HEK293 (cell line): ENCODE measurements around the gene KCNK15.

Source experiments
- CTCF ChIA-PET: fragments of 350-600 bp; formaldehyde crosslinking; extraction: SDS; loops from one replicate; lab custom pipeline; 2021; ENCODE audit warnings: antibody characterized with exemption; lab: Yijun Ruan, JAX
- POLR2A ChIA-PET: fragments of 300-600 bp; formaldehyde crosslinking; extraction: SDS; loops from one replicate; lab custom pipeline; 2020; ENCODE audit warnings: antibody characterized with exemption, inconsistent platforms; lab: Yijun Ruan, JAX
- H3K27ac ChIP-seq: fragments of 200-500 bp; sonication (Bioruptor generic); 2 replicates; pipeline ENCODE4 v1.5.1; 2014; ENCODE audit warnings: low read depth, low read length, control low read depth, inconsistent platforms; ENCODE audit errors: extremely low read depth
- H3K36me3 ChIP-seq, 2 experiments: fragments of 200-500 bp in 1 of 2; sonication (Bioruptor generic) in 1 of 2; 1 replicate in 1 of 2; 2 replicates in 1 of 2; pipeline ENCODE4 v1.5.1; 2014 to 2017; ENCODE audit warnings: inconsistent platforms in 2 of 2, low read length in 2 of 2; ENCODE audit not compliant: control insufficient read depth in 2 of 2, insufficient read depth in 1 of 2
- H3K4me1 ChIP-seq: fragments of 200-500 bp; sonication (Bioruptor generic); 2 replicates; pipeline ENCODE4 v1.5.1; 2014; ENCODE audit warnings: mild to moderate bottlenecking, low read length, inconsistent platforms; ENCODE audit not compliant: control insufficient read depth, insufficient read depth
- H3K4me3 ChIP-seq: 2 replicates; pipeline ENCODE4 v1.5.1; 2011; ENCODE audit warnings: low read depth, mild to moderate bottlenecking, control low read depth, low read length, moderate library complexity
- H3K9me3 ChIP-seq: fragments of 200-500 bp; sonication (Bioruptor generic); 2 replicates; pipeline ENCODE4 v1.5.1; 2014; ENCODE audit warnings: low read depth, low read length, inconsistent platforms; ENCODE audit not compliant: control insufficient read depth, insufficient read depth
- KLF7 ChIP-seq: fragments of 450-650 bp; formaldehyde crosslinking; IDR thresholded peaks from 2 replicates; pipeline ENCODE4 v1.5.1; 2016; ENCODE audit warnings: missing biosample characterization, missing genetic modification characterization, borderline replicate concordance
- PATZ1 ChIP-seq: fragments of 450-650 bp; formaldehyde crosslinking; IDR thresholded peaks from 2 replicates; pipeline ENCODE4 v1.5.1; 2016; ENCODE audit warnings: missing biosample characterization, missing genetic modification characterization
- RBAK ChIP-seq: fragments of 450-650 bp; formaldehyde crosslinking; IDR thresholded peaks from 2 replicates; pipeline ENCODE4 v1.5.1; 2016; ENCODE audit warnings: missing biosample characterization, missing genetic modification characterization
- SP2 ChIP-seq: fragments of 450-650 bp; formaldehyde crosslinking; IDR thresholded peaks from 2 replicates; pipeline ENCODE4 v1.5.1; 2016; ENCODE audit warnings: missing biosample characterization, missing genetic modification characterization
- TCF7L2 ChIP-seq: IDR thresholded peaks from 2 replicates; pipeline ENCODE4 v1.6.1; 2011; ENCODE audit warnings: low read depth, mild to moderate bottlenecking, inconsistent platforms, low read length, moderate library complexity, borderline replicate concordance
- ZBTB8A ChIP-seq: fragments of 450-650 bp; formaldehyde crosslinking; IDR thresholded peaks from 2 replicates; pipeline ENCODE4 v1.5.1; 2016; ENCODE audit warnings: missing biosample characterization, missing genetic modification characterization
- ZEB2 ChIP-seq: fragments of 450-650 bp; formaldehyde crosslinking; IDR thresholded peaks from 2 replicates; pipeline ENCODE4 v1.5.1; 2016; ENCODE audit warnings: missing biosample characterization, missing genetic modification characterization
- ZFHX2 ChIP-seq: fragments of 450-650 bp; formaldehyde crosslinking; conservative IDR thresholded peaks from 2 replicates; pipeline ENCODE4 v1.5.1; 2016; ENCODE audit warnings: missing biosample characterization, missing genetic modification characterization
- ZNF132 ChIP-seq: fragments of 450-650 bp; formaldehyde crosslinking; IDR thresholded peaks from 2 replicates; pipeline ENCODE4 v1.5.1; 2017; ENCODE audit warnings: missing biosample characterization, missing genetic modification characterization, borderline replicate concordance
- ZNF155 ChIP-seq: fragments of 450-650 bp; formaldehyde crosslinking; IDR thresholded peaks from 2 replicates; pipeline ENCODE4 v1.5.1; 2016; ENCODE audit warnings: missing biosample characterization, missing genetic modification characterization
- ZNF157 ChIP-seq: fragments of 450-650 bp; formaldehyde crosslinking; IDR thresholded peaks from 2 replicates; pipeline ENCODE4 v1.5.1; 2016; ENCODE audit warnings: missing biosample characterization, missing genetic modification characterization
- ZNF169 ChIP-seq: fragments of 450-650 bp; formaldehyde crosslinking; IDR thresholded peaks from 2 replicates; pipeline ENCODE4 v1.5.1; 2016; ENCODE audit warnings: missing biosample characterization, missing genetic modification characterization
- ZNF23 ChIP-seq: fragments of 450-650 bp; formaldehyde crosslinking; IDR thresholded peaks from 2 replicates; pipeline ENCODE4 v1.5.1; 2016; ENCODE audit warnings: missing biosample characterization, missing genetic modification characterization, borderline replicate concordance
- ZNF26 ChIP-seq: fragments of 450-650 bp; formaldehyde crosslinking; IDR thresholded peaks from 2 replicates; pipeline ENCODE4 v1.5.1; 2016; ENCODE audit warnings: missing biosample characterization, missing genetic modification characterization
- ZNF302 ChIP-seq: fragments of 450-650 bp; formaldehyde crosslinking; IDR thresholded peaks from 2 replicates; pipeline ENCODE4 v1.5.1; 2016; ENCODE audit warnings: missing biosample characterization, missing genetic modification characterization, low read depth
- ZNF335 ChIP-seq: fragments of 450-650 bp; formaldehyde crosslinking; conservative IDR thresholded peaks from 2 replicates; pipeline ENCODE4 v1.5.1; 2016; ENCODE audit warnings: missing biosample characterization, missing genetic modification characterization
- ZNF341 ChIP-seq: fragments of 450-650 bp; formaldehyde crosslinking; IDR thresholded peaks from 2 replicates; pipeline ENCODE4; 2016; ENCODE audit warnings: low read depth, missing biosample characterization, missing genetic modification characterization
- ZNF48 ChIP-seq: fragments of 450-650 bp; formaldehyde crosslinking; IDR thresholded peaks from 2 replicates; pipeline ENCODE4 v1.5.1; 2016; ENCODE audit warnings: missing biosample characterization, missing genetic modification characterization
- ZNF513 ChIP-seq: fragments of 450-650 bp; IDR thresholded peaks from 2 replicates; pipeline ENCODE4 v1.5.1; 2018; ENCODE audit warnings: missing biosample characterization, missing genetic modification characterization
- ZNF529 ChIP-seq: fragments of 450-650 bp; formaldehyde crosslinking; IDR thresholded peaks from 2 replicates; pipeline ENCODE4 v1.5.1; 2017; ENCODE audit warnings: missing genetic modification characterization, missing biosample characterization; ENCODE audit not compliant: insufficient replicate concordance
- ZNF558 ChIP-seq: fragments of 450-650 bp; formaldehyde crosslinking; IDR thresholded peaks from 2 replicates; pipeline ENCODE4 v1.5.1; 2016; ENCODE audit warnings: missing biosample characterization, missing genetic modification characterization
- ZNF560 ChIP-seq: fragments of 450-650 bp; formaldehyde crosslinking; IDR thresholded peaks from 2 replicates; pipeline ENCODE4 v1.5.1; 2017; ENCODE audit warnings: missing biosample characterization, missing genetic modification characterization, borderline replicate concordance
- ZNF600 ChIP-seq: fragments of 450-650 bp; formaldehyde crosslinking; IDR thresholded peaks from 2 replicates; pipeline ENCODE4 v1.5.1; 2016; ENCODE audit warnings: missing biosample characterization, missing genetic modification characterization
- ZNF621 ChIP-seq: fragments of 450-650 bp; formaldehyde crosslinking; IDR thresholded peaks from 2 replicates; pipeline ENCODE4 v1.5.1; 2017; ENCODE audit warnings: missing biosample characterization, missing genetic modification characterization
- ZNF629 ChIP-seq: fragments of 450-650 bp; formaldehyde crosslinking; IDR thresholded peaks from 2 replicates; pipeline ENCODE4 v1.5.1; 2017; ENCODE audit warnings: missing biosample characterization, missing genetic modification characterization
- ZNF658 ChIP-seq: fragments of 450-650 bp; formaldehyde crosslinking; IDR thresholded peaks from 2 replicates; pipeline ENCODE4; 2016; ENCODE audit warnings: missing biosample characterization, missing genetic modification characterization
- ZNF664 ChIP-seq: fragments of 450-650 bp; formaldehyde crosslinking; IDR thresholded peaks from 2 replicates; pipeline ENCODE4 v1.5.1; 2016; ENCODE audit warnings: missing biosample characterization, missing genetic modification characterization
- ZNF704 ChIP-seq: fragments of 450-650 bp; formaldehyde crosslinking; IDR thresholded peaks from 2 replicates; pipeline ENCODE4 v1.5.1; 2016; ENCODE audit warnings: missing biosample characterization, missing genetic modification characterization
- ZNF768 ChIP-seq: fragments of 450-650 bp; formaldehyde crosslinking; IDR thresholded peaks from 2 replicates; pipeline ENCODE4 v1.5.1; 2018; ENCODE audit warnings: missing biosample characterization, mild to moderate bottlenecking, missing genetic modification characterization
- ZNF791 ChIP-seq: fragments of 450-650 bp; formaldehyde crosslinking; IDR thresholded peaks from 2 replicates; pipeline ENCODE4 v1.5.1; 2016; ENCODE audit warnings: missing biosample characterization, missing genetic modification characterization

KCNK15 gene

GRCh38 chr20:44723798-44724362, 21.8 kb upstream of the KCNK15 start:
- TF ChIP-seq ZFHX2 (tag by site-specific recombination): no peak
- TF ChIP-seq ZNF26: no peak
- no peak for TF ChIP-seq ZNF529 (tag by site-specific recombination)
- no peak for TF ChIP-seq ZNF560
- no peak for TF ChIP-seq ZNF664 (tag by site-specific recombination)
- TF ChIP-seq TCF7L2: no peak
- no peak for TF ChIP-seq ZNF302
- no peak for TF ChIP-seq RBAK (tag by site-specific recombination)
- no peak for TF ChIP-seq ZNF621 (tag by site-specific recombination)
- no peak for TF ChIP-seq ZNF155
- no peak for TF ChIP-seq ZNF768 (tag by site-specific recombination)
- no peak for TF ChIP-seq ZNF23 (tag by site-specific recombination)
- TF ChIP-seq ZNF558: no peak
- TF ChIP-seq ZNF132 (tag by site-specific recombination): no peak
- no peak for TF ChIP-seq ZNF629
- no peak for TF ChIP-seq ZNF341 (tag by site-specific recombination)
- no peak for TF ChIP-seq ZNF658 (tag by site-specific recombination)
- TF ChIP-seq ZNF48 (tag by site-specific recombination): no peak
- TF ChIP-seq ZNF169 (tag by site-specific recombination): no peak
- no peaks in the 10 kb centered on the region for H3K36me3 ChIP-seq
- ChIA-PET CTCF (interaction anchor here (0.5 to 1.2 kb wide), 6 partner anchors 8 to 39 kb away, joined by 3 to 5 read pairs (median 3); partner anchors contain the start of gene CCN5), POLR2A (no interaction called here)
- H3K27ac ChIP-seq: no peak overlapping the region
- H3K4me1 ChIP-seq: peaks cover 8% of the 10 kb centered on the region
- H3K4me3 ChIP-seq: no peak overlapping the region
- H3K9me3 ChIP-seq: no peaks in the 10 kb centered on the region

GRCh38 chr20:44724423-44725091, 21.1 kb upstream of the KCNK15 start:
- Histone ChIP-seq H3K9me3 (no peaks in the 10 kb centered on the region), H3K27ac (no peak overlapping the region), H3K4me3 (no peak overlapping the region), H3K36me3 (no peaks in the 10 kb centered on the region), H3K4me1 (peaks cover 13% of the 10 kb centered on the region)
- no peak for TF ChIP-seq RBAK (tag by site-specific recombination)
- TF ChIP-seq ZNF704: no peak
- TF ChIP-seq ZBTB8A (tag by site-specific recombination): no peak
- TF ChIP-seq ZNF791 (tag by site-specific recombination): no peak
- TF ChIP-seq KLF7: no peak
- TF ChIP-seq ZNF513 (tag by site-specific recombination): no peak
- no peak for TF ChIP-seq ZNF48 (tag by site-specific recombination)
- no peak for TF ChIP-seq ZNF600 (tag by site-specific recombination)
- no peak for TF ChIP-seq PATZ1 (tag by site-specific recombination)
- no peak for TF ChIP-seq ZNF157 (tag by site-specific recombination)
- TF ChIP-seq ZEB2 (tag by site-specific recombination): no peak
- no peak for TF ChIP-seq SP2 (tag by site-specific recombination)
- no peak for TF ChIP-seq ZNF335
- CTCF ChIA-PET: interaction anchor here (0.9 to 1.2 kb wide), 3 partner anchors 9 to 40 kb away, joined by 4 to 5 read pairs (median 4); no protein-coding TSS in a partner anchor
- POLR2A ChIA-PET: no interaction called here
